CD4-positive, alpha-beta T cell treated with Interleukin-21 for 1 hour (primary cell): ENCODE measurements around the gene FOXJ1.

Source experiments
- DNase-seq: peaks from one replicate; pipeline ENCODE4 v3.0.0-alpha.2; 2020

The FOXJ1 gene

DNA sequence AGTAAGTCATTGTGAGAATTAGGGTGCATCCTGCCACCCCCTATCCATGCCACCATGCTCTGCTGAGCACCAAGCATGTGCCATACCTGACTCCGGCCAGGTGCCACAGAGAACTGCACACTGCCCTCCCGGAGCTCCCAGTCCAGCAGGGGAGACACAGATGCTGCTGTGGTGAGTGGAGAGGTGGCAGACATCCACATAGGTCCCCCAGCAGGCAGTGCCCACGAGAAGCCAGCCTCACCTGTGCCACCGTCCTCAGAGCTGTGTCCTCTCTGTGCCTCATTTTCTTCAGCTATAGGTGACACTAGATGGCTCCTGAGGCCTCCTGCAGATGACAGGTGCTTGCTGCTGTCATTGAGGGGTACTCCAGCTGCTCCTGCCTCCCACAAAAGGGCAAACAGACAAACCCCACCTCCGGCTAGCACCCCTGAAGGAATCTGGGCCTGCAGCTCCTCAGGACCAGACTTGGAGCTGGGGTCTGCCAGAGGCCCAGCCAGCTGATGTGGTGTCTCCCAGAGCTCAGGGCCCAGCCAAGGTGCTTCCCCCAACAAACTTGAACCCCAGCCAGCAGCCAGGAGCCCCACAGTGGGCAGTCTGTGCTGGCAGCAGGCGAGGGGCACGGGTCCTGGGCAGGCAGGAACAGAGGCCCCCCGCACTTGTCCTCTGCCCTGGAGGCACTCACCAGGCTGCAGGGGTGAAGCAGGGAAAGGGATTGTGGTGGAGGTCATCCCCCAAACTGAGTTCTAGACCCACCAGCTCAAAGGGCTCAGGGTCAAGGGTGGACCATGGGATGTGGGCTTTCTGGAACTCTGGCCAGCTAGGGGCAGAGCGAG is 17.1 kb downstream of the FOXJ1 start:
- no peak for DNase-seq

DNA sequence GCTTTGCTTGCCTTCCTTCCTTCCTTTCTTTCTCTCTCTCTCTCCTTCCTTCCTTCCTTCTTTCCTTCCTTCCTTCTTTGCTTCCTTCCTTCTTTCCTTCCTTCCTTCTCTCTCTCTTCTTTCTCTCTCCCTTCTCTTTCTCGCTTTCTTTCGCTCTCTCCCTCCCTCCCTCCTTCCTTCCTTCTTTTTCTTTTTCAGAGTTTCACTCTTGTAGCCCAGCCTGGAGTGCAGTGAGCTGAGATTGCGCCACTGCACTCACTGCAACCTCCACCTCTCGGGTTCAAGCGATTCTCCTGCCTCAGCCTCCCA is 17.9 kb downstream of the FOXJ1 start:
- no peak for DNase-seq

DNA sequence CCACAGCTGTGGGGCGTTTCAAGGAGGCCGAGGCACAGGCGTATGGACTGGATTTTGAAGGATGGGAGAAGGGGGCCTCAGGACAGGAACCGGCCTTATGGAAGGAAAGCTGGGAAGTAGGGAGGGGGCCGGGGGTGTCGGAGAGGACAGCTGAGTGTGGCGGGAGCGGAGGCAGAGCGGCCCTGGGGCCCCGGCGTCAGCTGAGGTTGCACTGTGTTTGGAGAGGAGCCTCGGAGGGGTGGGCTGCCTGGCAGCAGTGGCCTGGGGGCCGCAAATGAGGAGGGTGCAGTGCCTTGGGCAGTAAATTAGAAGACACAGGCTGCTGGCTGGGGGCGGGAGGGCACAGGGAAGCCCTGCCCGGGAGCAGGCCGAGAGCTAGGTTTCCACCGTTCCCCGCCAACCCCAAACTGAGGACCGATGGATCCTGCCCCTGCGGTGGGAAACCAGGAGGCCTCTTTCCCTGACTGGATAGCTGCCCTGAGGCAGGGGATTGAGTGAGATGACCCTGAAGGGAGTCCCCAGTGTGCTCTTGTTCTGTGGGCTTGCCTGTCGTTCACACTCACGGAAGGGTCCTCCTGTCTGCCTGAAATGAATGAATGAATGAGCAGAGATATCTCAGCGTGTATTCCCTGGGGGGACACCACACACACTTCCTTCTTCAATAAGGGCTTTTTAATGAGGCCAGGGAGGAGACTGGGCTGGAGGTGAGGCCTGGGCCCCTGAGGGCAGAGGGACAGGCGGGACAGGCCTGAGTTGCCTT is 18.4 kb downstream of the FOXJ1 start:
- DNase-seq, result no peak

DNA sequence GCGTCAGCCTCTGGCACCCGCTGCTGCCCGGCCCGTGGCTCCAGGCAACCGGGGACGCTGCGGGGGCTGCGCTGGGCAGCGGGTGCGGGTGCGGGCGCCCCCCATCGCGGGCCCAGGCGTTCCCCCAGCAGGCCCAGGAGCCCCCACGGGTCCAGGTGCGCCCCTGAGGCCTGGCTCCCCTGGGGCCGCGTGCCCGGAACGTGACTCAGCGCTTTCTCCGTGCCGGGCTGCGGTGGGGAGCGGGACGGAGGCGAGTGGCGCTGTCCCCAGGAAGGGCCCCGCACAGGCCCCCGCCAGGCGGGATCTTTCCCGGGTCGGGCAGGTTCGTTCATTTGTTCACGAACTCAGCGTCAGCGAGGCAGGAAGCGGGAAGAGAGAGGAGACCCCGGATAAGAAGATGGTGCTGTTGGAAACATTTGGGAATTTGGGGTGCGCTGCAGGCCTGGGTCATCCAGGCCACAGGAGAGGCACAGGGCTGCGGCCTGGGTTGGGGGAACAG is 19.1 kb downstream of the FOXJ1 start:
- DNase-seq, result no peak

DNA sequence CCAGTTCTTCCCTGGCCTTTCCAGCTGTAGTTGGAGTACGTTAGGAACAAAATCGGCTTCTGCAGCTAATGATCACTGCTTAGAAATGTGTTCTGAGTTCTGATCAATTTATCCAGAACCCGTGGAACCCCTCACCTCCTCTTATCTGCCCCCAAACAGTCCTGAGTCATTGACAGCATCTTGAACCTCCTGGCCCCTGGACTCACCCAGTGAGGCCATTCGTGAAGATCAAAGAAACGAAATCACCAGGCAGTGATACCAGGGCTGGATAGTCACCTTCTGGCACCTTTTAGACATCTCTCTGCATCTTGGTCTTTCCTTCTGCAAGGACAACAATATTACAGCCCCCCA is 20.4 kb downstream of the FOXJ1 start:
- DNase-seq, result no peak

DNA sequence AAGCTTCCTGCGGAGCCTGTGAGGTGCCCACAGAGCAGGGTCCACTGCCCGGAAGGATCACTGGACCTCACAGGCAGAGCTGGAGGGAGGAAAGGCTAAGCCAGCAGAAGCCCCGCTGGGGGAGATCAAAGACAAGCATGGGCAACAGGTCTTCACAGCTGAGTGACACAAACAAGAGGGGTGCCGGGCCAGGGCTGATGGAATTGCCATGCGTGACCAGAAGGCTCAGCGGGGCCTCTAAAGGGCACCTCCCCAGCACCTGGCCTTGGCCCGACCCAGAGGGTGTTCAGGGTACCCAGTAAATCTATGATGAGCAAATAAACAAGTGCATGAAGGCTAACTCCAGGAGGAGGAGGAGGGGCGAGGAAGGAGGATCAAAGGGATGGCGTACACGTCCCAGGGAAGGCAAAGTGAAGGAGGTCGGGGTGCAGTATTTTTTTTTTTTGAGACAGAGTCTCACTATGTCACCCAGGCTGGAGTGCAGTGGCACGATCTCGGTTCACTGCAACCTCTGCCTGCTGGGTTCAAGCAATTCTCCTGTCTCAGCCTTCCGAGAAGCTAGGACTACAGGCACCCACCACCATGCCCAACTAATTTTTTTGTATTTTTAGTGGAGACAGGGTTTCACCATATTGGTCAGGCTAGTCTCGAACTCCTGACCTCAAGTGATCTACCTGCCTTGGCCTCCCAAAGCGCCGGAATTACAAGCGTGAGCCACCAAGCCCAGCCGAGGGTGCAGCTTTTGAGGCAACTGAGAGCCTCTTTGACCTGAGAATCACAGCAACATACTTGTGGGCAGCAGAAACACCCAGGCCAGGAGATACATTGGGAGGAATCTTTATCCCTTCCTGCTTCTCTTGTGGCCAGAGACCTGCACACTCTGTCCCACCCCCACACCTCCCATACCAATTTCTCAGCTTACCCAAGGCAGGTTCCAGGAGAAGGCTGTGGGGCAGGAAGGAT is 21.4 kb downstream of the FOXJ1 start:
- no peak for DNase-seq

DNA sequence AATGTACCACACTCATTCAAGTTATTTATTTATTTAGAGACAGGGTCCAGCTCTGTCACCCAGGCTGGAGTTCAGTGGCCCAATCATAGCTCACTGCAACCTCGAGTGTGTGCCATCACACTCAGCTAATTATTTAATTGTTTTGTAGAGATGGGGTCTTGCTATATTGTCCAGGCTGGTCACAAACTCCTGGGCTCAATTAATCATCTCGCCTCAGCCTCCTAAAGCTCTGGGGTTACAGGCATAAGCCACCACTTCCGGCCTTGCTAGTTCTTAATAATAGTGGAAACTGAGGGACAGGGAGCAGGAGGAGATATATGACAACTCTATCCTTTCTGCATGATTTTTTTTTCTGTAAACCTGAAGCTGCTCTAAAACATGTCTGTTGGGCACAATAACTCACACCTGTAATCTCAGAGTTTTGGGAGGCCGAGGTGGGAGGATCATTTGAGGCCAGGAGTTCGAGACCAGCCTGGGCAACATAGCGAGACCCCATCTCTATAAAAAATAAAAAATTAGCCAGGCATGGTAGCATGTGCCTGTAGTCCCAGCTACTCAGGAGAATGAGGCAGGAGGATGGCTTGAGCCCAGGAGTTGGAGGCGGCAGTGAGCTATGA is 25.8 kb downstream of the FOXJ1 start:
- DNase-seq, result no peak

DNA sequence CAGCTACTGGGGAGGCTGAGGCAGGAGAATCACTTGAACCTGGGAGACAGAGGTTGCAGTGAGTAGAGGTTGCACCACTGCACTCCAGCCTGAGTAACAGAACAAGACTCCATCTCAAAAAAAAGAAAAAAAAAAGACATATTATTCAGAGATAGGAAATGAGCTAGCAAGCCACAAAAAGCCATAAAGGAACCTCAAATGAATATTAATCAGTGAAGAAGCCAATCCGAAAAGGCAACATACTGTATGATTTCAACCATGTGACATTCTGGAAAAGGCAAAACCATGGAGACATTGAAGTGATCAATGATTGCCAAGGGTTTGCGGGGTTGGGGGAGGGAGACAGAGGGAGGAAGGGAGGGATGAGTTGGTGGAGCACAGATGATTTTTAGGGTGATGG is 29.1 kb downstream of the FOXJ1 start:
- DNase-seq, result no peak

DNA sequence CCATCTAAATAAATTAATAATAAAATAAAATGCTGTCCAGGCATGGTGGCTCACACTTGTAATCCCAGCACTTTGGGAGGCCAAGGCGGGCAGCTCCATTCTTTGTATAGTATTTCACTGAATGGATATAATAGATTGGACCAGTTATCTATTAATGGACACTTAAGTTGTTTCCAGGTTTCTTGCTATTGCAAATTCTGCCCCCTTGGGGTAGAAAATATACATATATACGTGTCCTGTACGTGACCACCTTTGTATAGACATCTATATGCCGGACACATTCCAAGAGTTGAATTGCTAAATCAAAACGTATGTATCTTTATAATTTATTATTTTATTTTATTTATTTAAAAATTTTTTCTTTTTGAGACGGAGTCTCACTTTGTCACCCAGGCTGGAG is 33.5 kb downstream of the FOXJ1 start:
- DNase-seq, result peak; percentile 38

DNA sequence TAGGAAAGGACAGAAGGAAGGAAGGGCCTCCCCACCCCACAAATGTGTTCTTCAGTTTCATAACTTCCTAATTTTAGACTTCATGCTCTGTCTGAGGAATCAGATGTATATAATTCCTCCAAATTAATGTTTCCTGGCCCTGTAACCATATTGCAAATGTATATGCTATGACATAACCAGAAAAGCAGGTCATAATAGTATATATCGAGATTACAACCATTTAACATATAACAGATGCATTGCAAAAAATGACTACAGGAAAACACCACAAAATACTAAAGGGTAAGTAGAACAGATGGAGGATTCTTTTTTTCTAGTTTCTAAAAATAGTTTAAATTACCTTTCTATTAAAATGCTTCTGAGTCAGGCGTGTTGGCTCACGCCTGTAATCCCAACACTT is 34.3 kb downstream of the FOXJ1 start:
- no peak for DNase-seq

DNA sequence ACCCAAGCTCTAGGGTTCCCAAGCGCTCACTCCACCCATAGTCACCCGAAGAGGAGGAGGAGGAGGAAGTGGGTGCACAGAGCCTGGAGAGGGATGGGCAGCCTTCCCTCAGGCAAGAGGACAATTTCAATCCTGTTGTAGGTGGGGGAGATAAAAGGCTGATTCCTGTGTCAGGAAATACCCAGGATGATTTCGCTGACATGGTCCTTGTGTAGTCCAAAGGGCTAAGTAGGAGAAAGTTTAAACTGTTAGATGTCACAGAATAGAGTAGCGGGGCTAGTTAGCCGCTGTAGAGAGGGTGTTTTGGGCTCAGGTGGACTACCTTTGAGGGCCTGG is 36.2 kb downstream of the FOXJ1 start:
- DNase-seq, result no peak

DNA sequence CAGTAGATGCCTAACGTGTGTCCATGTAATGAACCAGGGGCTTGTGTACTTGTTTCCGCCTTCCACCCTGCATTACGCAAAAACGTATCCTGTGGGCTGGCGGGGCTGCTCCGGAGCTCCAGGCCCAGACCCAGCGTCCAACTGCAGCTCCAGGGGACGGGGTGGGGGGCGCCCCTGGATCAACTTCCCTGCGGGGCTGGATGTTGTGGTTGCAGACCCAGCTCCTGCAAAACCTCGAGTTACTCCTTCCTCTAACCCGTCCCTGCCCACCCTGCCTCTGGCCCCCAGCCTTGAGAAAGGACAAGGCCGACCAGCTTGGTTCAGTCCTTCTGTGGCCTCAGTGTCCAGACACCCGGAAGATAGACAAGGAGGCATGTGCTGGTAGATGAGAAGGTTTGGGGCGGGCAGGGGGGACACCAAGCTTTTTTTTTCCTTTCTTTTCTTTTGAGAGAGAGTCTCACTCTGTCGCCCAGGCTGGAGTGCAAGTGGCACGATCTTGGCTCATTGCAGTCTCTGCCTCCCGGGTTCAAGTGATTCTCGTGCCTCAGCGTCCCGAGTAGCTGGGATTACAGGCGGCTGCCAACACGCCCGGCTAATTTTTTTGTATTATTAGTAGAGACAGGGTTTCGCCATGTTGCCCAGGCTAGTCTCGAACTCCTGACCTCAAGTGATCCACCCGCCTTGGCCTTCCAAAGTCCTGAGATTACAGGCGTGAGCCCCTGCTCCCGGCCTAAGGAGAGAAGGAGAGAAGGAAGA is 36.7 kb downstream of the FOXJ1 start:
- no peak for DNase-seq

DNA sequence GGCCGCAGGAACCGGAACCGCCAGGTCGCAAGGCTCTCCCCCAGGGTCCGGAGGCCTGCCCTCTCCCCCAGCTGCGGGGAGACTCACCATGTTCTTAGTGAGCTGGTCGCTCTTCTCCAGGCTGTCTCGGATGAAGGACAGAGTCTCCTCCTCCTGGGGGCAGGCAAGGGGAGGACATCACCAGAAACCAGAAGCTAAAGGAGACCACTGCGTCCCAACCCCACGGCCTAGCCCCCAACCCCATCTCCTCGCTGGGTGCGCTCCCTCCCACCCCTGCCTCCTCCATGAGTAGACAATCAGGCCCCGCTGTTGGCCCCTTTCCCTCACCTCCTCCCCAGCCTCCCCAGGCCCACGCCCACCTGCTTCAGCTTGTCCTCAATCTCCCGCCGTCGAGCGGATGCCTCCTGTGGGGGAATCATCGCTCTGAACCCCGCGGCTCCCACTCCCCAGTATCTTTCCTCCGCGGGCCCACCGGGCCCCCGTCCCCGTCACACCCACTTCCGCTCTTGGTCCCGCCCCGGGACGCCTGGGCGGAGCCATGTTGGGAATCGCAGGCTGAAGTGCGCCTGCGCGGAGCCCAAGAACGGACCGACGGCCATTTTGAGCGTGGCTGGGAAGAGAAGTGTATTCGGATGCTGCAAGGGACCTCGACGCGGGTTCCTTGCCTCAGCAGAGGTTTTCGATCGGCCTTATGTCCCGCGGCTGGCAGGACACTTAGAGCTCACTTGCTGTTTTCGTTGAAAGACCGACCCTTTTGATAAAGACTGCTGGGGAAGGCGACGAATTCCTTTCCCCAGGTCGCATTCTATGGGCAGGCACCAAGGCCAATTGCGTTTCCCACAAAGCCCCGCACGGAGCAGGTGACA is 37.5 kb downstream of the FOXJ1 start, which contains the start of gene EXOC7:
Gene EXOC7, minus strand, starts transcription at position 514 of the 866 bp plus-strand sequence. Its CDS starts 95 bp downstream, at position 419.
- DNase-seq, result peak; percentile 94

DNA sequence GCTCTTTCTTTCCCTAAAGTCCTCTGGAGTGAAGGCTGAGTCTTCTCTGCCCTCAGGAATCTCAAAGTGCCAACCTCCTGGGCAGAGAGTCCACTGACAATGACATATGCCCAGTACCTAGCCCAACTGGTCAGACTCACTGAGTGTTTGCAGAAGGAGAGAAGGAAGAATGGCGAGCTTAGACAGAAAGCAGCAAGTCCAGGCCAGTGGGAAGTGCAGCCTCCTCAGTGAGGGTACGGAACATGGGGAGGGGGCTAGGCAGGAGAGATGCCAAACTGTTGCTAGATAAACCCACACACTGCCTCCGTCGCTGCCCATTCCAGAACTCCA is 38.1 kb downstream of the FOXJ1 start:
- DNase-seq, result no peak

DNA sequence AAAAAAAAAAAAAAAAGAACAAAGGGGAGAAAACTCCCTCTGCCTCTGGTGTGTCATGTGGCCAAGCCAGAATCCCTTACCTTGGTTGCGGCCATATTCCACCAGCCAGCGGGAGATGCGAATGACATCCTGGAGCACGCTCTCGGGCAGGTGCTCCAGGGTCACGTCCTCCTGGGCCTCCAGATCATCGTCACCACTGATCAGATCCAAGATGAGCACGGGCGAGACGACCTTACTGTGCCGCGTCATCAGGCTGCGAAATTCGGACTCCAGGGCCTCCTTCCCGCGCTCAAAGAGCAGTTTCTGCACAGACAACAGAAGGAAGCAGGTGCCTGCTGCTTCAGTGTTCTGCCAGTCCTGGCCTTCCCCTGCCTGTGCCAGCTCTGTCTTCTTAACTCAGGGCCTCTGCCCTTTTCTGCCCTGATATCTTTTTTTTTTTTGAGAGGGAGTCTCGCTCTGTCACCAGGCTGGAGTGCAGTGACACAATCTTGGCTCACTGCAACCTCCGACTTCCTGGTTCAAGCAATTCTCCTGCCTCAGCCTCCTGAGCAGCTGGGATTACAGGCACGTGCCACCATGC is 43.2 kb downstream of the FOXJ1 start:
- DNase-seq, result no peak

DNA sequence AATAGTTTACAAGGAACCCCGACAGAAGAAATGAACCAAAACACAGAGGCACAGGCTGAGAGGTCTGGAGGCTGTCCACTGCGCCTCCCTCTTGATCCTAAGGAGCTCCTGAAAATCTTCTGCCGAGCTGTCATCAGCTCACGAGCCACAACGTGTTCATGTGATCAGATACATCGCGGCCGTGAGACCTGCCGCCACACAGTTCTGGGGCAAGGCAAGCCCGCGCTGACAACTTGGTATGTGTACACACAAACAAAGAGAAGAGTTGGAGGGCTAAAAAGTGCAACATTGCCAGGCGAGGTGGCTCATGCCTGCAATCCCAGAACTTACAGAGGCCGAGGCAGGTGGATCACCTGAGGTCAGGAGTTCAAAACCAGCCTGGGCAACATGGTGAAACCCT is 45.1 kb downstream of the FOXJ1 start:
- DNase-seq, result no peak

DNA sequence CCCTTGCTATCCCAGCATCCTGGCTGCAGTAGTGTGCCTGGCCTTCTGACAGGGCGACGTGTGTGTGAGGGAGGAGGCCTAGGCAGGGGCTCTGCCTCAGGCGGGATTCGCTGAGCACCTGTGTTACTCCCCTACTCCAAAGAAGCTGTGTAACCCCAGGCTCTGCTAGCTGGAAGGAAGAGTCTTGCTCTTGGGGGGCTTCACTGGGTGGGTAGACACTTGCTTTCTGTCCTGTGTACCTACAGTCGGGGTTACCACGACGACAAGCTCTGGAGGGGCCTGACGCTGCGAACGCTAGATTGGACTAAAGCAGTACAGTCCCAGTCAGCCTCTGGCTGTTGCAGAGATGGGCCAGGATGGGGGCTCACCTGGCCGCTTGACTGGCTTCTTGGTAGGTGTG is 47.0 kb downstream of the FOXJ1 start:
- DNase-seq, result no peak

DNA sequence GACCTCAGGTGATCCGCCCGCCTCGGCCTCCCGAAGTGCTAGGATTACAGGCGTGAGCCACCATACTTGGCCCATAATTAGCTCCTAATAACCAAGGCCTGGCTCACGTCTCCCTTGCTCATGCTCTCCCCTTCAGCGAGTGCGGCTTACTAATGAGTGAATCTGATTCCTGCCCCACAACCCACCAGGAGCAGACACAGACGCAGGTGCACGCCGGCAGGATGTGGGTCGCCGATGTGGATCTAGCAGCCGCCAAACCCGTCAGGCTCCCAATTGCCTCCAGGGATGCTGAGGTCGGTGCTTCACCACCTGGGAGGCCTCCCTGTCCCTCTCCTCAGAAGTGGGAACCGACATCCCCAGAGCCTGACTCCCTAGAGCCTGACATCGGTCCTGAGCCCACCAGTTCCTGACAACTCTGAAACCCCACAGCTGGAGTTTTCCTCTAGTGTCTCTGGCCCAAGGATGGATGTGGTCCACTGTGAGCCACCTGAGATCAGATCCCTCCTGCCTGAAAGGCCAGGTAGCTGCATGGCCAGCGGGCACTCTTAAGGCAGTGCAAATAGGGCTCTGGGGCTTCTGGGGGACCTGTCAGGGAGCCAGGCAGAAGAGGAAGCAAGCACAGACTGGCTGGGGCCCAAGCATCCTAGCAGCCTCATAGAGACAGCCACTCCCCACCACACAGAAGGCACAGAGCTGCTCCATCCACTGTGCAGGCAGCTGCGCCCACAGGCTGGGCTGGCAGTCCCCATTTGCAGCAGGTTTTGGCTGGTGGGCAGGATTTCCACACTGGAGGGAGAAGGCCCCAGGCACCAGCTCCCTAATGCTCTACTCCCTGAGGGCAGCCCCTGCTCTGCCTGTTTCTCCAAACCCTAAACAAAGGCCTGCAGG is 48.3 kb downstream of the FOXJ1 start:
- no peak for DNase-seq

DNA sequence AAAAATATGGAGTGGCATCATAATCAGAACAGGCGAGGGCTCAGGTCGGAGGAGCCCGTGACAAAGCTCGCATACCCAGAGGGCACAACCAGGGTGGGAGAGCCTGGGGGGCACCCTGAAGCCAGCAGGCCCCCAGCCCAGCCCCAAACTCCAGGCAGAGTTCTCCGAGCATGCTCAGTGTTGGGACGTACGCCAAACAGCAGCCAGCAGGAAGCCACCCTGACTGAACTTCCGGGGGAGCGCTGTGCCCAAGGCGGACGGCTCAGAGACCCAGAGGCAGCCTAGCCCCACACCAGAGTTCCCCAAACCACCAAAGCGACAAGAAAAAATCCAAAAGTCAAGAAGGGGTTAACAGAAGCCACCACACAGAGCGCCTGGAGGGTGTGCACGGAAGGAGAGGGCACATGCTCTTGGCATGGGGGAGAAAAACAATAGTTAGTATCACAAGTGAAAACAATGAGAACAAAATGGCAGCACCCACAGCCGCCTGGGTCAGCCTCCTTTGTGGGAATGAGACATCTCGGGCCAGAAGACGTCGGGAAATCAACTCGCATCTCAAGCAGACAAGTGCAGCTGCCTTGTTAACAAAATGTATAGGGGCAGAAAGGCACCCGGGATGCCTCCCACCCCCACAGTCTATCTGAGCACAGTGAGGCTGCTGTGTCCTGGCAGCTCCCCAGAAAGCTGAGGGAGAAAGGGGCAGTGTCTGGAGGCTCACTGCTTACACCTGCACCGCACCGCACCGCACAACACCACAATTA is 49.3 kb downstream of the FOXJ1 start:
- no peak for DNase-seq
